Hippocampal formation (tissue), 2 donors: ENCODE data around the gene LRP2.

Experiments used
- DNase-seq, 2 donors: peaks; one replicate each; lab custom pipeline; 2025; lab: John Stamatoyannopoulos, UW

Gene LRP2

GRCh38 chr2:169240405-169240804 is 121.9 kb downstream of the LRP2 start:
- no peak for DNase-seq

- no peak for DNase-seq
Measured at GRCh38 chr2:169237939-169238338, 124.4 kb downstream of the LRP2 start.

- no peak for DNase-seq
Measured at GRCh38 chr2:169237286-169237685, 125.0 kb downstream of the LRP2 start.

GRCh38 chr2:169232551-169233154 is 129.7 kb downstream of the LRP2 start:
- DNase-seq: no peak

GRCh38 chr2:169230204-169230603 is 132.1 kb downstream of the LRP2 start:
- no peak for DNase-seq

GRCh38 chr2:169229590-169229989 is 132.7 kb downstream of the LRP2 start:
- DNase-seq: no peak

GRCh38 chr2:169225906-169226305 is 136.4 kb downstream of the LRP2 start:
- DNase-seq: no peak

GRCh38 chr2:169225233-169225750 is 137.0 kb downstream of the LRP2 start:
- DNase-seq: no peak

- DNase-seq: no peak
Measured at GRCh38 chr2:169222665-169223064, 139.7 kb downstream of the LRP2 start.

- peak in 1 of 2 donors; percentile 60 for DNase-seq
Measured at GRCh38 chr2:169221745-169222369, 140.5 kb downstream of the LRP2 start.

- DNase-seq: no peak
Measured at GRCh38 chr2:169210917-169211316, 151.4 kb downstream of the LRP2 start.

- no peak for DNase-seq
Measured at GRCh38 chr2:169208026-169208425, 154.3 kb downstream of the LRP2 start.

- no peak for DNase-seq
Measured at GRCh38 chr2:169205176-169205575, 157.2 kb downstream of the LRP2 start.

GRCh38 chr2:169203952-169204351 is 158.4 kb downstream of the LRP2 start:
- DNase-seq: no peak

- no peak for DNase-seq
Measured at GRCh38 chr2:169200756-169201155, 161.6 kb downstream of the LRP2 start.

- no peak for DNase-seq
Measured at GRCh38 chr2:169193618-169194017, 168.7 kb downstream of the LRP2 start.

- DNase-seq: no peak
Measured at GRCh38 chr2:169190197-169190775, 172.0 kb downstream of the LRP2 start.

GRCh38 chr2:169189132-169189531 is 173.2 kb downstream of the LRP2 start:
- no peak for DNase-seq

- DNase-seq: no peak
Measured at GRCh38 chr2:169185711-169186110, 176.6 kb downstream of the LRP2 start.

GRCh38 chr2:169184074-169184473 is 178.3 kb downstream of the LRP2 start:
- no peak for DNase-seq

GRCh38 chr2:169182573-169182972 is 179.8 kb downstream of the LRP2 start:
- no peak for DNase-seq

GRCh38 chr2:169178804-169179390 is 183.4 kb downstream of the LRP2 start:
- DNase-seq: no peak

- no peak for DNase-seq
Measured at GRCh38 chr2:169178364-169178763, 184.0 kb downstream of the LRP2 start.
